ENCODE data around the gene CST7.

The CST7 gene

GRCh38 chr20:24909086-24909780 lies 39.8 kb upstream of the CST7 start:
- Histone ChIP-seq H4K20me1 (ENCODE audit: insufficient read depth, low read length) (no peaks in the 10 kb centered on the region), H3K79me2 (ENCODE audit: insufficient read depth, low read length) (no peaks in the 10 kb centered on the region), H3F3A (ENCODE audit: insufficient read depth, low read length) (no peaks in the 10 kb centered on the region), H2AFZ (ENCODE audit: low read length) (no peak overlapping the region), H3K27ac (ENCODE audit: low read depth, low read length, poor library complexity, severe bottlenecking) (no peak overlapping the region), H3K27me3 (ENCODE audit: insufficient read depth, low read length) (no peaks in the 10 kb centered on the region), H3K9ac (ENCODE audit: low read length) (no peak overlapping the region), H3K4me2 (ENCODE audit: low read length) (no peak overlapping the region), H3K4me3 (ENCODE audit: low read depth, low read length, poor library complexity, severe bottlenecking) (no peak overlapping the region), H3K36me3 (ENCODE audit: insufficient read depth, low read length) (no peaks in the 10 kb centered on the region), H3K9me2 (ENCODE audit: low read depth, low read length) (no peaks in the 10 kb centered on the region), H3K9me3 (ENCODE audit: low read length) (0 out of 2 replicates have a peak, but pooled peaks cover 3% of the 10 kb centered on the region), H3K4me1 (ENCODE audit: insufficient read depth, low read length, severe bottlenecking) (no peaks in the 10 kb centered on the region)
- TF ChIP-seq EZH2 (IDR thresholded peaks at IDR 0.05; ENCODE audit: borderline replicate concordance, low read length) (no peak), CTCF (IDR thresholded peaks at IDR 0.05; ENCODE audit: low read length) (no peak)

- no peaks in the 10 kb centered on the region for H3K79me2 ChIP-seq (ENCODE audit: insufficient read depth, low read length)
- no peak overlapping the region for H3K27ac ChIP-seq (ENCODE audit: low read depth, low read length, poor library complexity, severe bottlenecking)
- no peaks in the 10 kb centered on the region for H3K36me3 ChIP-seq (ENCODE audit: insufficient read depth, low read length)
- H2AFZ ChIP-seq (ENCODE audit: low read length) = no peak overlapping the region
- H3K9me2 ChIP-seq (ENCODE audit: low read depth, low read length) = no peaks in the 10 kb centered on the region
- H3F3A ChIP-seq (ENCODE audit: insufficient read depth, low read length) = no peaks in the 10 kb centered on the region
- H4K20me1 ChIP-seq (ENCODE audit: insufficient read depth, low read length) = no peaks in the 10 kb centered on the region
- no peaks in the 10 kb centered on the region for H3K4me1 ChIP-seq (ENCODE audit: insufficient read depth, low read length, severe bottlenecking)
- H3K9ac ChIP-seq (ENCODE audit: low read length) = no peak overlapping the region
- no peak overlapping the region for H3K4me2 ChIP-seq (ENCODE audit: low read length)
- H3K27me3 ChIP-seq (ENCODE audit: insufficient read depth, low read length) = no peaks in the 10 kb centered on the region
- 0 out of 2 replicates have a peak, but pooled peaks cover 3% of the 10 kb centered on the region for H3K9me3 ChIP-seq (ENCODE audit: low read length)
- TF ChIP-seq CTCF (IDR thresholded peaks at IDR 0.05; ENCODE audit: low read length) (no peak), EZH2 (IDR thresholded peaks at IDR 0.05; ENCODE audit: borderline replicate concordance, low read length) (no peak)
- no peak overlapping the region for H3K4me3 ChIP-seq (ENCODE audit: low read depth, low read length, poor library complexity, severe bottlenecking)
Measured at GRCh38 chr20:24909861-24910260, 39.2 kb upstream of the CST7 start.

- Histone ChIP-seq H3K27ac (ENCODE audit: low read depth, low read length, poor library complexity, severe bottlenecking) (no peak overlapping the region), H3K9me3 (ENCODE audit: low read length) (0 out of 2 replicates have a peak, but pooled peaks cover 3% of the 10 kb centered on the region), H3F3A (ENCODE audit: insufficient read depth, low read length) (no peaks in the 10 kb centered on the region), H3K9me2 (ENCODE audit: low read depth, low read length) (no peaks in the 10 kb centered on the region), H3K4me3 (ENCODE audit: low read depth, low read length, poor library complexity, severe bottlenecking) (no peak overlapping the region), H3K4me2 (ENCODE audit: low read length) (no peak overlapping the region), H4K20me1 (ENCODE audit: insufficient read depth, low read length) (no peaks in the 10 kb centered on the region), H3K9ac (ENCODE audit: low read length) (no peak overlapping the region), H3K4me1 (ENCODE audit: insufficient read depth, low read length, severe bottlenecking) (no peaks in the 10 kb centered on the region), H2AFZ (ENCODE audit: low read length) (no peak overlapping the region), H3K36me3 (ENCODE audit: insufficient read depth, low read length) (no peaks in the 10 kb centered on the region), H3K27me3 (ENCODE audit: insufficient read depth, low read length) (no peaks in the 10 kb centered on the region), H3K79me2 (ENCODE audit: insufficient read depth, low read length) (no peaks in the 10 kb centered on the region)
- TF ChIP-seq CTCF (IDR thresholded peaks at IDR 0.05; ENCODE audit: low read length) (no peak), EZH2 (IDR thresholded peaks at IDR 0.05; ENCODE audit: borderline replicate concordance, low read length) (no peak)
Measured at GRCh38 chr20:24910461-24910860, 38.6 kb upstream of the CST7 start.
